HG03432 (cell line): ENCODE results near the gene UPK3BL1.

Experiments used
- ATAC-seq: cut with Tn5 transposase; IDR thresholded peaks from one replicate; pipeline ENCODE4 v1.9.1; 2021; ENCODE audit warnings: mild to moderate bottlenecking, moderate library complexity; ENCODE audit not compliant: unreplicated experiment

The UPK3BL1 gene

DNA sequence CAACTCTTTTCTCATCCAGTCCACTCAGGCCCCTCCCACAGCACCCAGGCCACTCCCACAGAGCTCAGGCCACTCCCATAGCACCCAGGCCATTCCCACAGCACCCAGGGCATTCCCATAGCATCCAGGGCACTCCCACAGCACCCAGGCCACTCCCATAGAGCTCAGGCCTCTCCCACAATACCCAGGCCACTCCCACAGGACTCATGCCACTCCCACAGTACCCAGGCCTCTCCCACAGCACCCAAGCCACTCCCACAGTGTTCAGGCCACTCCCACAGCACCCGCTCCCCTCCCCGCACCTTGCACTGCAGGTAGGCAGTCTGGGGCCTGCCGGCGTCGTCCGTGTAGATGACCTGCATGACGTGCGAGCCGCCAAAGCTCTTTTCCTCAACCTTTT is 52.7 kb downstream of the UPK3BL1 start:
- peak; percentile 37 for ATAC-seq
